A549 (cell line): ENCODE data around the gene SECISBP2L. TPM values are rescaled to one million over a fixed set of nuclear protein-coding genes. Genes with fewer than 3 reads are reported as not detected.

Experiments
- ATAC-seq, 2 experiments: fragments of 200-7000 bp in 1 of 2; fragments of >200 bp in 1 of 2; cut with Nextera tagmentation in 1 of 2; cut with Tn5 transposase in 1 of 2; 3 replicates each; pipeline versions ENCODE4 v1.8.0 to v1.9.1; 2018 to 2020; ENCODE audit warnings: mild to moderate bottlenecking in 1 of 2, moderate library complexity in 1 of 2
- CTCF ChIA-PET: fragments of 300-600 bp; sonication (Branson Sonifier 250); formaldehyde crosslinking; extraction: SDS; loops from one replicate; lab custom pipeline; 2021; ENCODE audit warnings: antibody characterized with exemption, inconsistent platforms; lab: Yijun Ruan, JAX
- POLR2A ChIA-PET: fragments of 350-600 bp; formaldehyde crosslinking; extraction: SDS; loops from one replicate; lab custom pipeline; 2021; ENCODE audit warnings: antibody characterized with exemption, inconsistent platforms; lab: Yijun Ruan, JAX
- DNase-seq, 2 experiments: peaks; one replicate each; pipeline versions ENCODE4 v3.0.0 to v3.0.0-alpha.2; 2011 to 2016; ENCODE audit warnings: low read depth in 1 of 2, low spot score in 1 of 2
- FAIRE-seq: peaks from 2 replicates; lab custom pipeline; 2011; peaks lifted over from hg19 to GRCh38; lab: Jason Lieb, UNC
- H3K27ac ChIP-seq, 2 experiments: fragments of >200 bp; sonication (Bioruptor Twin); formaldehyde crosslinking; 3 replicates each; pipeline ENCODE4 v1.5.1; 2016 to 2017
- H3K4me1 ChIP-seq: fragments of >200 bp; sonication (Bioruptor Twin); formaldehyde crosslinking; 3 replicates; pipeline ENCODE4 v1.6.1; 2016
- H3K4me2 ChIP-seq: fragments of >200 bp; sonication (Bioruptor Twin); formaldehyde crosslinking; 3 replicates; pipeline ENCODE4 v1.6.1; 2016
- H3K4me3 ChIP-seq: fragments of >200 bp; sonication (Bioruptor Twin); formaldehyde crosslinking; 3 replicates; pipeline ENCODE4 v1.5.1; 2016
- H3K9me3 ChIP-seq: fragments of >200 bp; sonication (Bioruptor Twin); formaldehyde crosslinking; 3 replicates; pipeline ENCODE4 v1.6.1; 2016
- BCL3 ChIP-seq: fragments of >200 bp; sonication (Bioruptor Twin); formaldehyde crosslinking; IDR thresholded peaks from 3 replicates; pipeline ENCODE4 v1.6.1; 2016
- BHLHE40 ChIP-seq: IDR thresholded peaks from 2 replicates; pipeline ENCODE4 v1.6.1; 2012; ENCODE audit warnings: low read depth, low read length, inconsistent platforms
- CBX2 ChIP-seq: fragments of 200-600 bp; sonication (generic); IDR thresholded peaks from 2 replicates; pipeline ENCODE4 v1.6.1; 2016; ENCODE audit warnings: low read depth, mild to moderate bottlenecking, borderline replicate concordance
- CBX8 ChIP-seq: fragments of 200-600 bp; sonication (generic); IDR thresholded peaks from 2 replicates; pipeline ENCODE4 v1.6.1; 2016
- CEBPB ChIP-seq, 2 experiments: fragments of >200 bp in 1 of 2; sonication (Bioruptor Twin) in 1 of 2; formaldehyde crosslinking in 1 of 2; IDR thresholded peaks; 2 replicates each; pipeline ENCODE4 v1.6.1; 2012 to 2016
- CHD2 ChIP-seq: fragments of 150-350 bp; IDR thresholded peaks from 2 replicates; pipeline ENCODE4 v1.6.1; 2014; ENCODE audit warnings: low read length; ENCODE audit not compliant: partially characterized antibody
- CHD4 ChIP-seq: fragments of 200-600 bp; sonication (generic); IDR thresholded peaks from 2 replicates; pipeline ENCODE4 v1.6.1; 2016; ENCODE audit warnings: antibody characterized with exemption, mild to moderate bottlenecking, borderline replicate concordance
- CTCF ChIP-seq: fragments of >200 bp; sonication (Bioruptor Twin); formaldehyde crosslinking; IDR thresholded peaks from 3 replicates; pipeline ENCODE4 v1.5.1; 2016
- E2F6 ChIP-seq: IDR thresholded peaks from 2 replicates; pipeline ENCODE4 v1.6.1; 2012; ENCODE audit warnings: low read depth, borderline replicate concordance
- EHF ChIP-seq: fragments of 250-450 bp; sonication (Bioruptor Pico); IDR thresholded peaks from 2 replicates; pipeline ENCODE4 v1.5.0; 2020; ENCODE audit warnings: mild to moderate bottlenecking
- EHMT2 ChIP-seq: fragments of 200-600 bp; sonication (generic); IDR thresholded peaks from 2 replicates; pipeline ENCODE4 v1.6.1; 2016; ENCODE audit warnings: antibody characterized with exemption, low read depth, mild to moderate bottlenecking, moderate library complexity
- FOSB ChIP-seq: fragments of 250-450 bp; sonication (Bioruptor Pico); IDR thresholded peaks from 2 replicates; pipeline ENCODE4 v1.5.0; 2020; ENCODE audit warnings: mild to moderate bottlenecking, moderate library complexity
- FOSL2 ChIP-seq, 2 experiments: fragments of 450-650 bp in 1 of 2; fragments of >200 bp in 1 of 2; sonication (Bioruptor Twin) in 1 of 2; formaldehyde crosslinking; IDR thresholded peaks; 2 replicates each; pipeline versions ENCODE4 v1.5.0 to v1.6.1; 2016 to 2020; ENCODE audit warnings: mild to moderate bottlenecking in 1 of 2, moderate library complexity in 1 of 2
- FOXS1 ChIP-seq: fragments of 250-450 bp; sonication (Bioruptor Pico); IDR thresholded peaks from 2 replicates; pipeline ENCODE4 v1.5.0; 2020; ENCODE audit warnings: mild to moderate bottlenecking, moderate library complexity
- HEYL ChIP-seq: fragments of 250-450 bp; sonication (Bioruptor Pico); IDR thresholded peaks from 2 replicates; pipeline ENCODE4 v1.8.0; 2021; ENCODE audit warnings: mild to moderate bottlenecking, moderate library complexity
- HOXA7 ChIP-seq: fragments of 250-450 bp; sonication (Bioruptor Pico); IDR thresholded peaks from 2 replicates; pipeline ENCODE4 v1.5.0; 2020; ENCODE audit warnings: mild to moderate bottlenecking, moderate library complexity
- HOXB13 ChIP-seq: fragments of 250-450 bp; sonication (Bioruptor Pico); IDR thresholded peaks from 2 replicates; pipeline ENCODE4 v1.5.0; 2020; ENCODE audit warnings: low read depth, mild to moderate bottlenecking, moderate library complexity
- JUN ChIP-seq, 2 experiments: fragments of >200 bp; sonication (Bioruptor Twin); formaldehyde crosslinking; IDR thresholded peaks; 2 replicates in 1 of 2; 3 replicates in 1 of 2; pipeline ENCODE4 v1.6.1; 2016 to 2017
- KDM1A ChIP-seq: fragments of 200-600 bp; sonication (generic); IDR thresholded peaks from 2 replicates; pipeline ENCODE4 v1.6.1; 2016; ENCODE audit warnings: low read depth, mild to moderate bottlenecking
- MAX ChIP-seq: IDR thresholded peaks from 2 replicates; pipeline ENCODE4 v1.6.1; 2012
- MAZ ChIP-seq: fragments of 150-350 bp; IDR thresholded peaks from 2 replicates; pipeline ENCODE4 v1.6.1; 2014; ENCODE audit warnings: antibody characterized with exemption, low read depth, low read length, borderline replicate concordance
- MYC ChIP-seq: IDR thresholded peaks from 2 replicates; pipeline ENCODE4 v1.6.1; 2012; ENCODE audit warnings: mild to moderate bottlenecking, inconsistent platforms, low read length, improper control_type of control experiment, borderline replicate concordance
- NPAS2 ChIP-seq: fragments of 250-450 bp; sonication (Bioruptor Pico); IDR thresholded peaks from 2 replicates; pipeline ENCODE4 v1.8.0; 2022; ENCODE audit warnings: mild to moderate bottlenecking, moderate library complexity, borderline replicate concordance
- NR3C1 ChIP-seq: fragments of >200 bp; sonication (Bioruptor Twin); formaldehyde crosslinking; IDR thresholded peaks from 3 replicates; pipeline ENCODE4 v1.6.1; 2017
- PHF8 ChIP-seq: fragments of 200-600 bp; sonication (generic); IDR thresholded peaks from 2 replicates; pipeline ENCODE4 v1.6.1; 2016; ENCODE audit warnings: low read depth, mild to moderate bottlenecking, antibody characterized with exemption, moderate library complexity, borderline replicate concordance
- POLR2AphosphoS2 ChIP-seq: conservative IDR thresholded peaks from 2 replicates; pipeline ENCODE4 v1.6.1; 2012; ENCODE audit warnings: low read length, improper control_type of control experiment, inconsistent platforms
- RAD21 ChIP-seq, 2 experiments: fragments of >200 bp in 1 of 2; sonication (Bioruptor Twin) in 1 of 2; formaldehyde crosslinking in 1 of 2; IDR thresholded peaks in 1 of 2; conservative IDR thresholded peaks in 1 of 2; 2 replicates in 1 of 2; 3 replicates in 1 of 2; pipeline ENCODE4 v1.6.1; 2012 to 2018; ENCODE audit warnings: inconsistent platforms in 1 of 2
- RARB ChIP-seq: fragments of 250-450 bp; sonication (Bioruptor Pico); IDR thresholded peaks from 2 replicates; pipeline ENCODE4 v1.8.0; 2021; ENCODE audit warnings: mild to moderate bottlenecking, moderate library complexity
- RNF2 ChIP-seq: fragments of 200-600 bp; sonication (generic); IDR thresholded peaks from 2 replicates; pipeline ENCODE4 v1.6.1; 2016; ENCODE audit warnings: low read depth, mild to moderate bottlenecking, antibody characterized with exemption, moderate library complexity, borderline replicate concordance
- SMC3 ChIP-seq: fragments of >200 bp; sonication (Bioruptor Twin); formaldehyde crosslinking; IDR thresholded peaks from 3 replicates; pipeline ENCODE4 v1.6.1; 2018; ENCODE audit warnings: inconsistent platforms
- TFCP2L1 ChIP-seq: fragments of 250-450 bp; sonication (Bioruptor Pico); IDR thresholded peaks from 2 replicates; pipeline ENCODE4 v1.5.0; 2021; ENCODE audit warnings: mild to moderate bottlenecking
- USF2 ChIP-seq: fragments of 450-650 bp; IDR thresholded peaks from 2 replicates; pipeline ENCODE4 v1.6.1; 2014; ENCODE audit warnings: antibody characterized with exemption
- ZC3H11A ChIP-seq: fragments of 450-650 bp; IDR thresholded peaks from 2 replicates; pipeline ENCODE4 v1.6.1; 2014; ENCODE audit warnings: antibody characterized with exemption, mild to moderate bottlenecking
- ZFP36 ChIP-seq: fragments of 450-650 bp; IDR thresholded peaks from 2 replicates; pipeline ENCODE4 v1.6.1; 2014; ENCODE audit warnings: borderline replicate concordance; ENCODE audit not compliant: partially characterized antibody
- WGBS: methylation state at CpG from one replicate; pipeline ENCODE4 v1.1.6; 2017; ENCODE audit errors: missing lambda C conversion rate; 5-methylcytosine and 5-hydroxymethylcytosine counted together
- polyA plus RNA-seq, 4 experiments: library from polyadenylated mRNA; depleted of rRNA in 3 of 4; stranded (reverse); fragments of >200 nt; fragmentation: RNase III in 1 of 4; extraction: RNeasy Plus Mini Kit Qiagen cat#74134 plus additional on column Dnase treatment in 1 of 4; gene quantifications; 2 replicates in 3 of 4; 3 replicates in 1 of 4; pipeline ENCODE4 v1.2.3, GENCODE V29; 2011 to 2017

SECISBP2L gene
- polyA plus RNA-seq, 2 of the 4 experiments (the other 2 are of a cell fraction) = 7.5 to 15.0 TPM

GRCh38 chr15:48965972-48966371 is 80.3 kb downstream of the SECISBP2L start:
- TF ChIP-seq FOXS1 (CRISPR knock-in tag) (no peak), HOXB13 (CRISPR knock-in tag) (no peak), FOSL2 (IDR thresholded peaks at IDR 0.05) (no peak), FOSL2 (CRISPR knock-in tag; IDR thresholded peaks at IDR 0.05) (no peak), EHMT2 (no peak), ZFP36 (no peak), RARB (CRISPR knock-in tag) (no peak), MAZ (no peak), KDM1A (no peak), CTCF (peak; percentile 27; the same call in 2 of the 3 replicates), CHD4 (no peak), MYC (no peak), MAX (no peak), ZC3H11A (no peak), RAD21 (conservative IDR thresholded peaks at IDR 0.05 in 1 of 2, IDR thresholded peaks at IDR 0.05 in 1 of 2) (peak; percentile 53 to 58), USF2 (no peak), FOSB (no peak), PHF8 (no peak), CHD2 (no peak), EHF (CRISPR knock-in tag) (no peak), CEBPB (IDR thresholded peaks at IDR 0.05) (peak; percentile 48 to 52; a peak in 3 of 4 replicates), SMC3 (peak; percentile 49; the same call in 2 of the 3 replicates)
- Histone ChIP-seq H3K4me2 (no peak overlapping the region), H3K27ac (no peak overlapping the region), H3K9me3 (no peaks in the 10 kb centered on the region), H3K4me3 (no peak overlapping the region), H3K4me1 (no peaks in the 10 kb centered on the region)
- DNase-seq (peak; percentile 9 to 56), FAIRE-seq (no peak), ATAC-seq (peak; percentile 67 to 72; a peak in 5 of 6 replicates)
- ChIA-PET POLR2A (interaction anchor here (1.0 to 1.9 kb wide), 3 partner anchors 10 to 104 kb away, joined by 3 to 7 read pairs (median 6); partner anchors contain the start of gene EID1), CTCF (interaction anchor here (0.6 to 6.8 kb wide), 19 partner anchors 8 to 1179 kb away, joined by 3 to 144 read pairs (median 4); partner anchors contain the start of gene EID1)

GRCh38 chr15:48964898-48965297 is 81.3 kb downstream of the SECISBP2L start:
- H3K4me1 ChIP-seq = no peaks in the 10 kb centered on the region
- CTCF ChIA-PET = interaction anchor here (1.0 to 6.8 kb wide), 11 partner anchors 8 to 1181 kb away, joined by 3 to 144 read pairs (median 5); no protein-coding TSS in a partner anchor
- POLR2A ChIA-PET = interaction anchor here (1.2 to 2.4 kb wide), 3 partner anchors 11 to 87 kb away, joined by 5 to 16 read pairs (median 9); partner anchors contain the start of gene EID1

More at GRCh38 chr15:48964898-48965297, 81.3 kb downstream of the SECISBP2L start:
- Histone ChIP-seq H3K9me3 (no peaks in the 10 kb centered on the region), H3K4me2 (no peak overlapping the region), H3K27ac (no peak overlapping the region)
- DNase-seq (no peak), ATAC-seq (no peak)
- TF ChIP-seq NR3C1 (no peak), TFCP2L1 (CRISPR knock-in tag) (no peak), RNF2 (no peak), POLR2AphosphoS2 (no peak), E2F6 (no peak), BCL3 (no peak), BHLHE40 (no peak), NPAS2 (CRISPR knock-in tag) (no peak), JUN (IDR thresholded peaks at IDR 0.05) (no peak), KDM1A (no peak), HOXA7 (CRISPR knock-in tag) (no peak), FOXS1 (CRISPR knock-in tag) (no peak), FOSB (no peak), HEYL (CRISPR knock-in tag) (no peak), CBX2 (no peak), CBX8 (no peak), ZFP36 (no peak)
- TF ChIP-seq, all 56 proteins: peak for 0
- no peak overlapping the region for H3K4me3 ChIP-seq
- 63% methylated on average over 2 of the region's 2 CpGs for WGBS
- no peak for FAIRE-seq
